HepG2 (cell line): ENCODE results near the gene BCL2L1. TPM values are rescaled to one million over a fixed set of nuclear protein-coding genes. Genes with fewer than 3 reads are reported as not detected.

Experiments
- CBFB ChIP-seq: sonication (generic); formaldehyde crosslinking; IDR thresholded peaks from 2 replicates; pipeline ENCODE4 v1.4.0; 2020; ENCODE audit warnings: missing genetic modification reagents
- DNMT1 ChIP-seq: sonication (generic); formaldehyde crosslinking; IDR thresholded peaks from 2 replicates; pipeline ENCODE4 v1.5.1; 2020; ENCODE audit warnings: mild to moderate bottlenecking, missing genetic modification reagents
- HNRNPUL1 ChIP-seq: fragments of 200-400 bp; formaldehyde crosslinking; IDR thresholded peaks from 2 replicates; pipeline ENCODE4 v1.6.1; 2017; ENCODE audit warnings: low read depth, mild to moderate bottlenecking, low read length, moderate library complexity
- NR3C1 ChIP-seq: sonication (generic); formaldehyde crosslinking; IDR thresholded peaks from 2 replicates; pipeline ENCODE4 v1.4.0; 2020; ENCODE audit warnings: missing genetic modification reagents
- SP2 ChIP-seq: sonication (generic); formaldehyde crosslinking; IDR thresholded peaks from 2 replicates; pipeline ENCODE4 v1.5.1; 2020; ENCODE audit warnings: mild to moderate bottlenecking, missing genetic modification reagents
- YEATS4 ChIP-seq: sonication (generic); formaldehyde crosslinking; IDR thresholded peaks from 2 replicates; pipeline ENCODE4 v1.4.0; 2020; ENCODE audit warnings: missing genetic modification reagents, borderline replicate concordance
- ZBTB7B ChIP-seq: sonication (generic); formaldehyde crosslinking; IDR thresholded peaks from 2 replicates; pipeline ENCODE4 v1.4.0; 2020; ENCODE audit warnings: missing genetic modification reagents
- ZNF569 ChIP-seq: sonication (generic); formaldehyde crosslinking; IDR thresholded peaks from 2 replicates; pipeline ENCODE4 v1.5.0; 2020; ENCODE audit warnings: mild to moderate bottlenecking, missing genetic modification reagents, moderate library complexity, borderline replicate concordance
- ZNF574 ChIP-seq: sonication (generic); formaldehyde crosslinking; IDR thresholded peaks from 2 replicates; pipeline ENCODE4 v1.4.0; 2020; ENCODE audit warnings: missing genetic modification reagents
- ZNF652 ChIP-seq: IDR thresholded peaks from 2 replicates; pipeline ENCODE4 v1.6.1; 2016; ENCODE audit warnings: low read depth, borderline replicate concordance
- polyA plus RNA-seq, 8 experiments: library from polyadenylated mRNA; depleted of rRNA in 3 of 8; stranded (reverse) in 7 of 8; unstranded in 1 of 8; fragments of >200 nt; fragmentation: Illumina TruSeq in 4 of 8; extraction: Trizol in 4 of 8; gene quantifications; 2 replicates each; pipeline versions ENCODE4 v1.2.1 to v1.2.3, GENCODE V29; 2011 to 2016; ENCODE audit warnings: low read depth in 4 of 8, missing spikeins in 1 of 8, mixed read lengths in 1 of 8; ENCODE audit not compliant: insufficient read depth in 1 of 8
- total RNA-seq, 5 experiments: library from RNA; depleted of rRNA; stranded (reverse); fragments of >200 nt; fragmentation: Illumina TruSeq; extraction: Trizol; gene quantifications; 2 replicates each; pipeline ENCODE4 v1.2.3, GENCODE V29; 2016; ENCODE audit warnings: low read depth in 1 of 5
- TF ChIP-seq, protein P1 (sequence below): sonication (generic); formaldehyde crosslinking; IDR thresholded peaks from 2 replicates; pipeline ENCODE4 v1.4.0; 2020; ENCODE audit warnings: missing genetic modification reagents; ENCODE audit errors: not compliant biosample characterization
- TF ChIP-seq, protein P2 (sequence below): sonication (generic); formaldehyde crosslinking; IDR thresholded peaks from 2 replicates; pipeline ENCODE4 v1.4.0; 2020; ENCODE audit warnings: missing genetic modification reagents
- TF ChIP-seq, protein P3 (sequence below): sonication (generic); formaldehyde crosslinking; IDR thresholded peaks from 2 replicates; pipeline ENCODE4 v1.4.0; 2020; ENCODE audit warnings: missing genetic modification reagents

BCL2L1 gene
- total and polyA plus RNA-seq, 2 of the 13 experiments (the other 11 are each of a cell fraction or from before 2014, with no cell fraction given), result 164 to 258 TPM

GRCh38 chr20:31678389-31679356, 44.0 kb downstream of the BCL2L1 start (continued):
- TF ChIP-seq ZNF574 (CRISPR knock-in tag), result no peak
- no peak for TF ChIP-seq NR3C1 (CRISPR knock-in tag)
- no peak for TF ChIP-seq SP2 (CRISPR knock-in tag)
- TF ChIP-seq, protein P1, sequence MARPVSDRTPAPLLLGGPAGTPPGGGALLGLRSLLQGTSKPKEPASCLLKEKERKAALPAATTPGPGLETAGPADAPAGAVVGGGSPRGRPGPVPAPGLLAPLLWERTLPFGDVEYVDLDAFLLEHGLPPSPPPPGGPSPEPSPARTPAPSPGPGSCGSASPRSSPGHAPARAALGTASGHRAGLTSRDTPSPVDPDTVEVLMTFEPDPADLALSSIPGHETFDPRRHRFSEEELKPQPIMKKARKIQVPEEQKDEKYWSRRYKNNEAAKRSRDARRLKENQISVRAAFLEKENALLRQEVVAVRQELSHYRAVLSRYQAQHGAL (CRISPR knock-in tag), result no peak
- no peak for TF ChIP-seq DNMT1 (CRISPR knock-in tag)
- no peak for TF ChIP-seq HNRNPUL1
- TF ChIP-seq, protein P2, sequence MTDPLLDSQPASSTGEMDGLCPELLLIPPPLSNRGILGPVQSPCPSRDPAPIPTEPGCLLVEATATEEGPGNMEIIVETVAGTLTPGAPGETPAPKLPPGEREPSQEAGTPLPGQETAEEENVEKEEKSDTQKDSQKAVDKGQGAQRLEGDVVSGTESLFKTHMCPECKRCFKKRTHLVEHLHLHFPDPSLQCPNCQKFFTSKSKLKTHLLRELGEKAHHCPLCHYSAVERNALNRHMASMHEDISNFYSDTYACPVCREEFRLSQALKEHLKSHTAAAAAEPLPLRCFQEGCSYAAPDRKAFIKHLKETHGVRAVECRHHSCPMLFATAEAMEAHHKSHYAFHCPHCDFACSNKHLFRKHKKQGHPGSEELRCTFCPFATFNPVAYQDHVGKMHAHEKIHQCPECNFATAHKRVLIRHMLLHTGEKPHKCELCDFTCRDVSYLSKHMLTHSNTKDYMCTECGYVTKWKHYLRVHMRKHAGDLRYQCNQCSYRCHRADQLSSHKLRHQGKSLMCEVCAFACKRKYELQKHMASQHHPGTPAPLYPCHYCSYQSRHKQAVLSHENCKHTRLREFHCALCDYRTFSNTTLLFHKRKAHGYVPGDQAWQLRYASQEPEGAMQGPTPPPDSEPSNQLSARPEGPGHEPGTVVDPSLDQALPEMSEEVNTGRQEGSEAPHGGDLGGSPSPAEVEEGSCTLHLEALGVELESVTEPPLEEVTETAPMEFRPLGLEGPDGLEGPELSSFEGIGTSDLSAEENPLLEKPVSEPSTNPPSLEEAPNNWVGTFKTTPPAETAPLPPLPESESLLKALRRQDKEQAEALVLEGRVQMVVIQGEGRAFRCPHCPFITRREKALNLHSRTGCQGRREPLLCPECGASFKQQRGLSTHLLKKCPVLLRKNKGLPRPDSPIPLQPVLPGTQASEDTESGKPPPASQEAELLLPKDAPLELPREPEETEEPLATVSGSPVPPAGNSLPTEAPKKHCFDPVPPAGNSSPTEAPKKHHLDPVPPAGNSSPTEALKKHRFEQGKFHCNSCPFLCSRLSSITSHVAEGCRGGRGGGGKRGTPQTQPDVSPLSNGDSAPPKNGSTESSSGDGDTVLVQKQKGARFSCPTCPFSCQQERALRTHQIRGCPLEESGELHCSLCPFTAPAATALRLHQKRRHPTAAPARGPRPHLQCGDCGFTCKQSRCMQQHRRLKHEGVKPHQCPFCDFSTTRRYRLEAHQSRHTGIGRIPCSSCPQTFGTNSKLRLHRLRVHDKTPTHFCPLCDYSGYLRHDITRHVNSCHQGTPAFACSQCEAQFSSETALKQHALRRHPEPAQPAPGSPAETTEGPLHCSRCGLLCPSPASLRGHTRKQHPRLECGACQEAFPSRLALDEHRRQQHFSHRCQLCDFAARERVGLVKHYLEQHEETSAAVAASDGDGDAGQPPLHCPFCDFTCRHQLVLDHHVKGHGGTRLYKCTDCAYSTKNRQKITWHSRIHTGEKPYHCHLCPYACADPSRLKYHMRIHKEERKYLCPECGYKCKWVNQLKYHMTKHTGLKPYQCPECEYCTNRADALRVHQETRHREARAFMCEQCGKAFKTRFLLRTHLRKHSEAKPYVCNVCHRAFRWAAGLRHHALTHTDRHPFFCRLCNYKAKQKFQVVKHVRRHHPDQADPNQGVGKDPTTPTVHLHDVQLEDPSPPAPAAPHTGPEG (CRISPR knock-in tag), result no peak
- no peak for TF ChIP-seq ZNF569 (CRISPR knock-in tag)
- TF ChIP-seq YEATS4 (CRISPR knock-in tag), result no peak; the same call in 1 of the 2 replicates
- TF ChIP-seq CBFB (CRISPR knock-in tag), result no peak; the same call in 1 of the 2 replicates
- TF ChIP-seq ZNF652 (CRISPR knock-in tag), result no peak
- TF ChIP-seq, protein P3, sequence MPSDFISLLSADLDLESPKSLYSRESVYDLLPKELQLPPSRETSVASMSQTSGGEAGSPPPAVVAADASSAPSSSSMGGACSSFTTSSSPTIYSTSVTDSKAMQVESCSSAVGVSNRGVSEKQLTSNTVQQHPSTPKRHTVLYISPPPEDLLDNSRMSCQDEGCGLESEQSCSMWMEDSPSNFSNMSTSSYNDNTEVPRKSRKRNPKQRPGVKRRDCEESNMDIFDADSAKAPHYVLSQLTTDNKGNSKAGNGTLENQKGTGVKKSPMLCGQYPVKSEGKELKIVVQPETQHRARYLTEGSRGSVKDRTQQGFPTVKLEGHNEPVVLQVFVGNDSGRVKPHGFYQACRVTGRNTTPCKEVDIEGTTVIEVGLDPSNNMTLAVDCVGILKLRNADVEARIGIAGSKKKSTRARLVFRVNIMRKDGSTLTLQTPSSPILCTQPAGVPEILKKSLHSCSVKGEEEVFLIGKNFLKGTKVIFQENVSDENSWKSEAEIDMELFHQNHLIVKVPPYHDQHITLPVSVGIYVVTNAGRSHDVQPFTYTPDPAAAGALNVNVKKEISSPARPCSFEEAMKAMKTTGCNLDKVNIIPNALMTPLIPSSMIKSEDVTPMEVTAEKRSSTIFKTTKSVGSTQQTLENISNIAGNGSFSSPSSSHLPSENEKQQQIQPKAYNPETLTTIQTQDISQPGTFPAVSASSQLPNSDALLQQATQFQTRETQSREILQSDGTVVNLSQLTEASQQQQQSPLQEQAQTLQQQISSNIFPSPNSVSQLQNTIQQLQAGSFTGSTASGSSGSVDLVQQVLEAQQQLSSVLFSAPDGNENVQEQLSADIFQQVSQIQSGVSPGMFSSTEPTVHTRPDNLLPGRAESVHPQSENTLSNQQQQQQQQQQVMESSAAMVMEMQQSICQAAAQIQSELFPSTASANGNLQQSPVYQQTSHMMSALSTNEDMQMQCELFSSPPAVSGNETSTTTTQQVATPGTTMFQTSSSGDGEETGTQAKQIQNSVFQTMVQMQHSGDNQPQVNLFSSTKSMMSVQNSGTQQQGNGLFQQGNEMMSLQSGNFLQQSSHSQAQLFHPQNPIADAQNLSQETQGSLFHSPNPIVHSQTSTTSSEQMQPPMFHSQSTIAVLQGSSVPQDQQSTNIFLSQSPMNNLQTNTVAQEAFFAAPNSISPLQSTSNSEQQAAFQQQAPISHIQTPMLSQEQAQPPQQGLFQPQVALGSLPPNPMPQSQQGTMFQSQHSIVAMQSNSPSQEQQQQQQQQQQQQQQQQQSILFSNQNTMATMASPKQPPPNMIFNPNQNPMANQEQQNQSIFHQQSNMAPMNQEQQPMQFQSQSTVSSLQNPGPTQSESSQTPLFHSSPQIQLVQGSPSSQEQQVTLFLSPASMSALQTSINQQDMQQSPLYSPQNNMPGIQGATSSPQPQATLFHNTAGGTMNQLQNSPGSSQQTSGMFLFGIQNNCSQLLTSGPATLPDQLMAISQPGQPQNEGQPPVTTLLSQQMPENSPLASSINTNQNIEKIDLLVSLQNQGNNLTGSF (CRISPR knock-in tag), result no peak
- no peak; the same call in 1 of the 2 replicates for TF ChIP-seq ZBTB7B (CRISPR knock-in tag)
